ENCODE measurements around the gene TNIP3.

The TNIP3 gene

GRCh38 chr4:121138039-121138825 lies 25.9 kb downstream of the TNIP3 start:
- peak; percentile 54 for DNase-seq

DNA sequence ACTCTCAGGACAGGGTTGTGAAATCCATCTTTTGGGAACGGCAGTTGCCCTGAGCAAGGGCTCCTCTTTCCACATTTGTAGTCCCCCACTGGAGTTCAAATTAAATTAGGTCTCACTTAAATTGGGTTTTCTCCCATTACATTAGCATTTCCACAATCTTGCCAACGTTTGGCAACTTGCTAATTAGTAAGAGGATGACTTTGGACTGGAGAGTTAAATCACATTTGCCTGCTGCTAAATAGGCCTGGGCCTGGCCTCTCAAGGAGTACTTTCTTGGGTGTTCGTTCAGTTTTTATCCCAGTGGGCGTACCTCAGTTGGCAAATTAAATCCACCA lies 33.8 kb downstream of the TNIP3 start:
- no peak for DNase-seq

GRCh38 chr4:121129606-121130325 lies 34.4 kb downstream of the TNIP3 start:
- no peak for DNase-seq

DNA sequence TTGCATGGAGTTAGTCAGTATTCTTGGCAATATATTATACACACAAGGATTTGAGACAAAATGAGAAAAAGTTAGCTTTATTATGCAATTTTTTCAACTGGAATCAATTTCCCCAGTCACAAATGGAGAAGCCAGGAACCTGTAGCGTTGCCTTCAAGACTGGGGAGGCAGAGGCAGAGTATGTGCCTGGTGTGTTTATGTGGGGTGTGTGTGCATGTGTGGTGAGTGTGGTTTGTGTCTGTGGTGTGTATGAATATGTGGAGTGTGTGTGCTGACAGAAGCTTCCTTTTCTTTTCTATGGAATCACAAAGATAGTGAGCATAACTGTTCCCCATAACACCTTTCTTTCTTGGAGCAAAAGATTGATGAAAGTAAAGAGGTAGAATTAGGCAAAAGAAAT lies 37.0 kb downstream of the TNIP3 start:
- no peak for DNase-seq

- no peak for DNase-seq
Measured at GRCh38 chr4:121126449-121127006, 37.6 kb downstream of the TNIP3 start.

DNA sequence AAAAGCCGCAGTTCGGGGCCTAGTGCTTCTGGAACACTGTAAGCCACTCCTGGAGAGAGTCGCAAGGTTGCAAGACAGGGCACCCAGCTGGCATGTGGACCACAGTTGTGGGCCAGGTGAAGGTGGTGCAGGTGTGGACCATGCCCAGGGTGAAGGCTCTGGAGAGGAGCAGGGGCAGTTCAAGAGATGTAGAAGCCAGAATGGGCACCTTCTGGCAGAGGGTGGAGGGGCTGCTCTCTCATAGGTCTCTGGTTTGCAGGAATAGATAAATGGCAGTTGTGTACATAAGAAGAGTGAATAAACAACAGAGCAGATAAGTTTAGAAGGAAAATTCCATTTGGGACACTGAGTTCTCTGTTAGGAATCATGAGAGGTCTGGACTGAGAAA lies 38.6 kb downstream of the TNIP3 start:
- no peak for DNase-seq

DNA sequence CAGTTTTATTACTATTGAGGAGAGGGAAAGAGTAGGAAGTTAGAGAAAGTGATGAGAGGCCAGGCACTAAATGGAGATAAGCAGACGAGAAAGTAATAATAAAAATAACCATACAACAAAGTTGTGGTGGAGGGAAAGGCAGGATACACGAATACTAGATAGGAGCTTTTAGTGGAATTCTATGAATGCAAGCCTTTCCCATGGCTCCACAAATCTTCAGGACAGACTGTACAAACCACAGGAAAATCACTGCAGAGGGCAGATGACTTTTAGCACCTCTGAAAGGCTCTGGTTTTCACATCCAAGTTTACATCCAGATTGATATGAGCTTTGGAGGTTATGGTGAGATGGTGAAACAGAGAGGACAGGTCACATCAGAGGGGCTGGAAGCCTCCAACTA lies 41.5 kb downstream of the TNIP3 start:
- DNase-seq: peak; percentile 38

GRCh38 chr4:121119715-121120114 lies 44.4 kb downstream of the TNIP3 start:
- DNase-seq: no peak

GRCh38 chr4:121118344-121118743 lies 45.8 kb downstream of the TNIP3 start:
- DNase-seq: no peak

GRCh38 chr4:121114756-121115155 lies 49.4 kb downstream of the TNIP3 start:
- DNase-seq: no peak

DNA sequence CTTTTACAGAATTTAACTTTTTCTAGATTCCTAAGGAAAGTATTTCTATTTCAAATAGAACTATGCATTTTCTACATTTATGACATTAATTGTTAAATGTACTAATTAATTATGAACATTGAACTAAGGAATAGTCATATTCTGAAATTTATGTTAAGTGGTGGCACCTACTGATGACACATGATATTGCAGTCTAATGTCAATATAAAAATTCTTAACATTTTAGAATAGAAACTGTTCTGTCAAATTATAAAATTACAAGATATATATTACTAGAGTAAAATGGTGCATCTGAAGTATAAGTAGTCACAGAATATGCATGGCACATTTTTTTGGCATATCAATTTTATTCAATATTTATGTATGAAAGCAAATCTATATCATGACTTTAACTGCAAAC lies 51.6 kb downstream of the TNIP3 start:
- DNase-seq: no peak

GRCh38 chr4:121108557-121108956 lies 55.6 kb downstream of the TNIP3 start:
- no peak for DNase-seq

GRCh38 chr4:121107507-121107906 lies 56.6 kb downstream of the TNIP3 start:
- no peak for DNase-seq

DNA sequence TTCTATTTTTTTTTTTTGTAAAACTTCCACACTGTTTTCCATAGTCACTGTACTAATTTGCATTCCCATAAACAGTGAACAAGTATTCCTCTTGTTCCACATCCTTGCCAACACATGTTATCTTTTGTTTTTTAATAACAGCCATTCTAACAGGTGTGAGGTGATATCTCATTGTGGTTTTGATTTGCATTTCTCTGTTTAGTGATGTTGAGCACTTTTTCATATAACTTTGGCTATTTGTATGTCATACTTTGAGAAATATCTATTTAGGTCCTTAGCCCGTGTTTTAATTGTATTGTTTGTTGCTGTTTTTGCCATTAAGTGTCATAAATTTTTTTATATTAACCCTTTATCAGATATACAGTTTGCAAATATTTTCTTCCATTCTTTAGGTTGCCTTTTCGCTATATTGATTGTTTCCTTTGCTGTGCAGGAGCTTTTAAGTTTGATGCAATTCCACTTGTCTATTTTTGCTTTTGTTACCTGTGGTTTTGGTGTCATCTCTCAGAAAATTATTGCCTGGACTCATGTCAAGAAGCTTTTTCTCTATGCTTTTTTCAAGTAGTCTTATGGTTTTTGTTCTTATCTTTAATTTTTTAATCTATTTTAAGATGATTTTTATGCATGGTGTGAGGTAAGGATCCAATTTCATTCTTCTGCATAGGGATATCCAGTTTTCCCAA lies 63.9 kb downstream of the TNIP3 start:
- DNase-seq: no peak

DNA sequence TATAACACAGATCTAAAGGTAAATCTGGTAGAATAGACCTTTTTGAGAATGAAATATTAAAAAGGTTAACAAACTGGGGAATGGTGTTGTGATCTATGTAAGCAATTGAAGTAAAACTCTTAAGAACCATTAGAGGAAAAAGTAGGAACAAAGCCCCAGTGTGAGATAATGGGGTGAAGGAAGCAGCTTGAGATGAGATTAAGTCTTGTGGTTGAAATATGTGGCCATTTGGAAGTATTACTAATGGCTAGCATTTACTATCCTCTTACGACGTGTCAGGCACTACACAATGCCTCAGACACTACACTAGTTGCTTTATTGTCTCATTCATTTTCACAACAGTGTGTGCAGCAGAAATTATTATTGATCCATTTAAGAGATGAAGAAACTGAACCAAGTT lies 65.9 kb downstream of the TNIP3 start:
- no peak for DNase-seq

- peak; percentile 57 for DNase-seq
Measured at GRCh38 chr4:121096629-121097028, 67.5 kb downstream of the TNIP3 start.

GRCh38 chr4:121096191-121096590 lies 67.9 kb downstream of the TNIP3 start:
- DNase-seq: peak; percentile 31

GRCh38 chr4:121094297-121094966 lies 69.7 kb downstream of the TNIP3 start:
- DNase-seq: no peak

- no peak for DNase-seq
Measured at GRCh38 chr4:121093261-121093660, 70.9 kb downstream of the TNIP3 start.

DNA sequence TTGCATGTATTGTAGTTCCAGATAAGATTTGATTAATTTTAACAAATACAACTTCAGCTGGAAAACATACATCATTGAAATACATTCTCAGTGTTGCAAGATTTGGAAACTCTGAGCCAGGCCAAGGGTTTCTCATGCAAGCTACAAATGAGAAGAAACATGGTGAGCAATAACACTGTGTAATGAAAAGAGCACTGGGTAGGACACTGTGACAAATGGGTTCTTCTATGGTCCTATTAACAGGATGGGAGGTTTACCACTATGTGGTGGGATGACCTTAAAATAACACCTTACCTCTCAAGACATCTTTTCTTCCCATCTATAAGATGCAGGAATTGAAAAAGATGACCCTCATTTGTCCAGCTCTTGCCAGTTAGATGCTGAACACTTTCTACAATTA lies 72.2 kb downstream of the TNIP3 start:
- DNase-seq: no peak

DNA sequence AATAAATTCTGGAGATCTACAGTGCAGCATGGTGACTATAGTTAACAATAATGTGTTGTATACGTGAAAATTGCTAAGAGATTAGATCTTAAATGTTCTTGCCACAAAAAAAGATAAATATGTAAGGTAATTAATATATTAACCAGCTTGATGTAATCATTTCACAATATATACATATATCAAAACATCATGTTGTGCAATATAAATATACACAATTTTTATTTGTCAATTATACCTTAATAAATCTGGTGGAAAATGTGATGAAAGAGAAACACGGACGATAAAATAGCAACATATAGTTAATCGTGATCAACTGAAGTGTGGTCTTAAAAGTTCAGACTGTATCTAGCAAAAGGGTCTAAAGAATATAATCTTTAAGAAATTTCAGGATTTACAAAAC lies 75.3 kb downstream of the TNIP3 start:
- DNase-seq: no peak

Data from fibroblast of skin of right quadriceps (primary cell).